ENCODE results near the gene SLC44A5.
"Not testable (repeated sequence)": the region's sequence is repeated elsewhere in the genome, so short reads cannot be mapped to it uniquely, and the experiment has no call there.

The SLC44A5 gene

GRCh38 chr1:75264112-75264511, 346.8 kb downstream of the SLC44A5 start:
- Histone ChIP-seq H3K9me2 (replicated peaks; ENCODE audit: low read depth, low read length) (no peaks in the 10 kb centered on the region), H4K20me1 (ENCODE audit: insufficient read depth, low read length, poor library complexity, severe bottlenecking) (no peaks in the 10 kb centered on the region), H3K27me3 (ENCODE audit: insufficient read depth, low read length, poor library complexity, severe bottlenecking) (no peaks in the 10 kb centered on the region), H3F3A (ENCODE audit: low read depth) (no peaks in the 10 kb centered on the region), H2AFZ (ENCODE audit: low read length) (no peak overlapping the region), H3K4me3 (ENCODE audit: low read length, poor library complexity, severe bottlenecking) (no peak overlapping the region), H3K36me3 (ENCODE audit: insufficient read depth, low read length) (no peaks in the 10 kb centered on the region), H3K4me1 (ENCODE audit: insufficient read depth, low read length, poor library complexity, severe bottlenecking) (no peaks in the 10 kb centered on the region), H3K9ac (ENCODE audit: low read depth, low read length, poor library complexity, severe bottlenecking) (no peak overlapping the region), H3K4me2 (ENCODE audit: low read depth, low read length, poor library complexity, severe bottlenecking) (no peak overlapping the region), H3K9me3 (ENCODE audit: insufficient read depth, low read depth, low read length) (no peaks in the 10 kb centered on the region), H3K79me2 (ENCODE audit: insufficient read depth, low read length) (no peaks in the 10 kb centered on the region)
- no peak for TF ChIP-seq EZH2phosphoT487 (IDR thresholded peaks at IDR 0.05; ENCODE audit: borderline replicate concordance)
- TF ChIP-seq CTCF (conservative IDR thresholded peaks at IDR 0.05; ENCODE audit: low read length), result no peak

GRCh38 chr1:75263616-75264015, 347.3 kb downstream of the SLC44A5 start:
- H3F3A ChIP-seq (ENCODE audit: low read depth); H2AFZ ChIP-seq (ENCODE audit: low read length); H3K9ac ChIP-seq (ENCODE audit: low read depth, low read length, poor library complexity, severe bottlenecking); H3K9me3 ChIP-seq (ENCODE audit: insufficient read depth, low read depth, low read length); H3K9me2 ChIP-seq (replicated peaks; ENCODE audit: low read depth, low read length); H3K79me2 ChIP-seq (ENCODE audit: insufficient read depth, low read length); H3K4me1 ChIP-seq (ENCODE audit: insufficient read depth, low read length, poor library complexity, severe bottlenecking); H4K20me1 ChIP-seq (ENCODE audit: insufficient read depth, low read length, poor library complexity, severe bottlenecking); H3K4me2 ChIP-seq (ENCODE audit: low read depth, low read length, poor library complexity, severe bottlenecking); H3K27me3 ChIP-seq (ENCODE audit: insufficient read depth, low read length, poor library complexity, severe bottlenecking); H3K4me3 ChIP-seq (ENCODE audit: low read length, poor library complexity, severe bottlenecking); H3K36me3 ChIP-seq (ENCODE audit: insufficient read depth, low read length): not testable (repeated sequence)

- not testable (repeated sequence) for H3K9me3 ChIP-seq (ENCODE audit: insufficient read depth, low read depth, low read length); H3K27me3 ChIP-seq (ENCODE audit: insufficient read depth, low read length, poor library complexity, severe bottlenecking); H3K79me2 ChIP-seq (ENCODE audit: insufficient read depth, low read length); H3K9me2 ChIP-seq (replicated peaks; ENCODE audit: low read depth, low read length); H3F3A ChIP-seq (ENCODE audit: low read depth); H4K20me1 ChIP-seq (ENCODE audit: insufficient read depth, low read length, poor library complexity, severe bottlenecking); H3K36me3 ChIP-seq (ENCODE audit: insufficient read depth, low read length); H2AFZ ChIP-seq (ENCODE audit: low read length); H3K4me3 ChIP-seq (ENCODE audit: low read length, poor library complexity, severe bottlenecking); H3K4me2 ChIP-seq (ENCODE audit: low read depth, low read length, poor library complexity, severe bottlenecking); H3K9ac ChIP-seq (ENCODE audit: low read depth, low read length, poor library complexity, severe bottlenecking); H3K4me1 ChIP-seq (ENCODE audit: insufficient read depth, low read length, poor library complexity, severe bottlenecking)
Observed at GRCh38 chr1:75261946-75262345, 349.0 kb downstream of the SLC44A5 start.

GRCh38 chr1:75258351-75258750, 352.6 kb downstream of the SLC44A5 start:
- Histone ChIP-seq H3K4me1 (ENCODE audit: insufficient read depth, low read length, poor library complexity, severe bottlenecking) (no peaks in the 10 kb centered on the region), H3K4me3 (ENCODE audit: low read length, poor library complexity, severe bottlenecking) (no peak overlapping the region), H4K20me1 (ENCODE audit: insufficient read depth, low read length, poor library complexity, severe bottlenecking) (no peaks in the 10 kb centered on the region), H3K27me3 (ENCODE audit: insufficient read depth, low read length, poor library complexity, severe bottlenecking) (no peaks in the 10 kb centered on the region), H3K9me2 (replicated peaks; ENCODE audit: low read depth, low read length) (no peaks in the 10 kb centered on the region), H3K79me2 (ENCODE audit: insufficient read depth, low read length) (no peaks in the 10 kb centered on the region), H3K9me3 (ENCODE audit: insufficient read depth, low read depth, low read length) (no peaks in the 10 kb centered on the region), H3K4me2 (ENCODE audit: low read depth, low read length, poor library complexity, severe bottlenecking) (no peak overlapping the region), H3K9ac (ENCODE audit: low read depth, low read length, poor library complexity, severe bottlenecking) (no peak overlapping the region), H3F3A (ENCODE audit: low read depth) (no peaks in the 10 kb centered on the region), H2AFZ (ENCODE audit: low read length) (no peak overlapping the region), H3K36me3 (ENCODE audit: insufficient read depth, low read length) (no peaks in the 10 kb centered on the region)
- no peak for TF ChIP-seq CTCF (conservative IDR thresholded peaks at IDR 0.05; ENCODE audit: low read length)
- TF ChIP-seq EZH2phosphoT487 (IDR thresholded peaks at IDR 0.05; ENCODE audit: borderline replicate concordance), result no peak
